HepG2 (cell line): ENCODE data around the gene AIFM1. TPM values are rescaled to one million over a fixed set of nuclear protein-coding genes. Genes with fewer than 3 reads are reported as not detected.

Experiments used
- ATAC-seq: fragments of 200-7000 bp; cut with Tn5 transposase; 3 replicates; pipeline ENCODE4 v1.9.1; 2020; ENCODE audit warnings: mild to moderate bottlenecking, moderate library complexity
- BruUV-seq: library from RNA; stranded (reverse); fragments of 400-500 nt; replicated peaks from 2 replicates; lab custom pipeline; 2021; lab: Mats Ljungman, UMichigan
- CTCF ChIA-PET: fragments of 300-600 bp; formaldehyde crosslinking; extraction: SDS; loops from one replicate; lab custom pipeline; 2021; ENCODE audit warnings: low total read pairs, inconsistent platforms, low intra/inter-chr PET ratio; lab: Yijun Ruan, JAX
- POLR2A ChIA-PET: fragments of 350-600 bp; sonication (Branson Sonifier 250); formaldehyde crosslinking; loops from one replicate; lab custom pipeline; 2020; ENCODE audit warnings: antibody characterized with exemption, inconsistent platforms; lab: Yijun Ruan, JAX
- DNase-seq: peaks from one replicate; pipeline ENCODE4 v3.0.0-alpha.2; 2015; ENCODE audit warnings: low spot score
- FAIRE-seq: peaks from 3 replicates; lab custom pipeline; 2011; peaks lifted over from hg19 to GRCh38; lab: Jason Lieb, UNC
- H2AFZ ChIP-seq: one replicate; pipeline ENCODE4 v1.6.1; 2011; ENCODE audit warnings: low read length, inconsistent platforms
- H3K27ac ChIP-seq: fragments of 300-600 bp; 3 replicates; pipeline ENCODE4 v1.8.0; 2011; ENCODE audit warnings: mixed run types, mild to moderate bottlenecking, mixed read lengths, low read length, inconsistent platforms; ENCODE audit not compliant: insufficient read depth; ENCODE audit errors: extremely low read length
- H3K27me3 ChIP-seq, 2 experiments: fragments of 200-600 bp in 1 of 2; 2 replicates in 1 of 2; 3 replicates in 1 of 2; pipeline versions ENCODE4 v1.6.0 to v1.8.0; 2011; ENCODE audit warnings: low read length in 2 of 2, mild to moderate bottlenecking in 2 of 2, moderate library complexity in 2 of 2, inconsistent platforms in 1 of 2; ENCODE audit not compliant: insufficient read depth in 2 of 2, control insufficient read depth in 1 of 2
- H3K36me3 ChIP-seq, 2 experiments: fragments of 200-600 bp in 1 of 2; replicated peaks in 1 of 2; 2 replicates in 1 of 2; 3 replicates in 1 of 2; pipeline versions ENCODE4 v1.5.1 to v1.8.0; 2011; ENCODE audit warnings: low read length in 2 of 2, inconsistent platforms in 1 of 2; ENCODE audit not compliant: insufficient read depth in 2 of 2, control insufficient read depth in 1 of 2
- H3K4me1 ChIP-seq: 2 replicates; pipeline ENCODE4 v1.5.1; 2012; ENCODE audit warnings: low read length, inconsistent platforms; ENCODE audit not compliant: insufficient read depth
- H3K4me2 ChIP-seq: 2 replicates; pipeline ENCODE4 v1.6.0; 2011; ENCODE audit warnings: low read depth, low read length, inconsistent platforms
- H3K4me3 ChIP-seq, 3 experiments: fragments of 200-600 bp in 1 of 3; sonication (generic), shearing (Covaris generic) in 1 of 3; replicated peaks in 1 of 3; 2 replicates each; pipeline ENCODE4 v1.5.1; 2011 to 2016; ENCODE audit warnings: low read length in 3 of 3, inconsistent platforms in 2 of 3, low read depth in 2 of 3, mild to moderate bottlenecking in 2 of 3, control low read depth in 1 of 3, mixed read lengths in 1 of 3; ENCODE audit not compliant: insufficient read depth in 1 of 3
- H3K79me2 ChIP-seq: one replicate; pipeline ENCODE4 v1.6.1; 2011; ENCODE audit warnings: low read length, inconsistent platforms; ENCODE audit not compliant: insufficient read depth
- H3K9ac ChIP-seq: 2 replicates; pipeline ENCODE4 v1.6.0; 2011; ENCODE audit warnings: mild to moderate bottlenecking, low read depth, low read length, inconsistent platforms; ENCODE audit not compliant: insufficient read depth
- H3K9me3 ChIP-seq: 2 replicates; pipeline ENCODE4 v1.5.1; 2012; ENCODE audit warnings: mild to moderate bottlenecking, low read length
- H4K20me1 ChIP-seq: 2 replicates; pipeline ENCODE4 v1.6.0; 2011; ENCODE audit warnings: inconsistent platforms, mild to moderate bottlenecking, low read length, moderate library complexity; ENCODE audit not compliant: insufficient read depth
- CAMTA2 ChIP-seq: sonication (generic); formaldehyde crosslinking; IDR thresholded peaks from 2 replicates; pipeline ENCODE4 v1.4.0; 2020; ENCODE audit warnings: mild to moderate bottlenecking, missing genetic modification reagents, borderline replicate concordance
- CEBPB ChIP-seq: IDR thresholded peaks from 2 replicates; pipeline ENCODE4 v1.6.1; 2011; ENCODE audit warnings: low read depth, low read length, improper control_type of control experiment, borderline replicate concordance
- RFX3 ChIP-seq: IDR thresholded peaks from 2 replicates; pipeline ENCODE4 v1.6.1; 2016; ENCODE audit warnings: missing biosample characterization, missing genetic modification reagents
- ZBTB4 ChIP-seq: sonication (generic); formaldehyde crosslinking; IDR thresholded peaks from 2 replicates; pipeline ENCODE4 v1.4.0; 2020; ENCODE audit warnings: missing genetic modification reagents, mild to moderate bottlenecking, borderline replicate concordance
- WGBS: methylation state at CpG from one replicate; pipeline ENCODE4 v1.1.6; 2017; ENCODE audit warnings: low lambda C conversion rate; 5-methylcytosine and 5-hydroxymethylcytosine counted together
- in situ Hi-C: cut with HindIII; loops from 2 replicates; pipeline ENCODE4 v1.10.0; 2017; ENCODE audit warnings: low pct_unique_long_range_greater_than_20kb; ENCODE audit not compliant: extremely low pct_ligation_motif_present
- intact Hi-C: fragments of 100-400 bp; cut with micrococcal nuclease; formaldehyde crosslinking; loops from one replicate; pipeline ENCODE4 v1.10.0; 2022; ENCODE audit not compliant: unreplicated experiment
- polyA plus RNA-seq, 8 experiments: library from polyadenylated mRNA; depleted of rRNA in 3 of 8; stranded (reverse) in 7 of 8; unstranded in 1 of 8; fragments of >200 nt; fragmentation: Illumina TruSeq in 4 of 8; extraction: Trizol in 4 of 8; gene quantifications; 2 replicates each; pipeline versions ENCODE4 v1.2.1 to v1.2.3, GENCODE V29; 2011 to 2016; ENCODE audit warnings: low read depth in 4 of 8, missing spikeins in 1 of 8, mixed read lengths in 1 of 8; ENCODE audit not compliant: insufficient read depth in 1 of 8
- total RNA-seq, 5 experiments: library from RNA; depleted of rRNA; stranded (reverse); fragments of >200 nt; fragmentation: Illumina TruSeq; extraction: Trizol; gene quantifications; 2 replicates each; pipeline ENCODE4 v1.2.3, GENCODE V29; 2016; ENCODE audit warnings: low read depth in 1 of 5

Gene AIFM1
- total and polyA plus RNA-seq, 2 of the 13 experiments (the other 11 are each of a cell fraction or from before 2014, with no cell fraction given): 42.8 to 46.9 TPM

GRCh38 chrX:130144509-130144908 lies 21.1 kb downstream of the AIFM1 start:
- Histone ChIP-seq H4K20me1 (no peaks in the 10 kb centered on the region), H3K9me3 (no peaks in the 10 kb centered on the region), H3K27me3 (no peaks in the 10 kb centered on the region), H3K4me1 (no peaks in the 10 kb centered on the region), H3K4me2 (no peak overlapping the region)
- intact Hi-C loops (no loop called here), in situ Hi-C loops (no loop called here)
- POLR2A ChIA-PET: interaction anchor here (1.0 kb wide), 1 partner anchor 219 kb away, joined by 3 read pairs; no protein-coding TSS in a partner anchor
- ATAC-seq (no peak), FAIRE-seq (peak; percentile 18)
- BruUV-seq: TSS peak; percentile 36
- 100% methylated on average over 3 of the region's 3 CpGs for WGBS
- TF ChIP-seq CAMTA2 (CRISPR knock-in tag) (no peak), ZBTB4 (CRISPR knock-in tag) (no peak), CEBPB (no peak), RFX3 (CRISPR knock-in tag) (no peak)
- TF ChIP-seq, all 625 proteins: peak for 0
- H3K36me3 ChIP-seq: peaks cover 6 to 30% of the 10 kb centered on the region in 2 experiments; a peak in 4 of 5 replicates
- H3K79me2 ChIP-seq: no peaks in the 10 kb centered on the region
- no peak for DNase-seq
- no peak overlapping the region for H2AFZ ChIP-seq
- H3K27ac ChIP-seq: no peak overlapping the region
- no peak overlapping the region for H3K4me3 ChIP-seq
- H3K9ac ChIP-seq: no peak overlapping the region
- CTCF ChIA-PET: no interaction called here
